HL-60/S4 treated with retinoic acid at 250 ng/mL for 4 days and 3 days (cell line): Measurements from ENCODE around the gene AGFG2.
"Not testable (repeated sequence)": the region's sequence is repeated elsewhere in the genome, so short reads cannot be mapped to it uniquely, and the experiment has no call there.

Source experiments
- in situ Hi-C: fragments of 300-500 bp; cut with MboI; formaldehyde crosslinking; loops from 2 replicates; pipeline ENCODE4 v1.7.0; 2022; ENCODE audit warnings: low sequenced_read_pairs

AGFG2 gene

GRCh38 chr7:100538654-100539435, at the start of gene AGFG2:
Gene AGFG2, plus strand, starts transcription at chr7:100539203. Its CDS starts 144 bp downstream, at chr7:100539347.
- in situ Hi-C loops = no loop called here

- in situ Hi-C loops = no loop called here
Measured at GRCh38 chr7:100489824-100490223, 49.2 kb upstream of the AGFG2 start.

GRCh38 chr7:100490483-100491191, 48.4 kb upstream of the AGFG2 start:
- in situ Hi-C loops = no loop called here

GRCh38 chr7:100491192-100491578, 47.8 kb upstream of the AGFG2 start:
- in situ Hi-C loops = no loop called here

DNA sequence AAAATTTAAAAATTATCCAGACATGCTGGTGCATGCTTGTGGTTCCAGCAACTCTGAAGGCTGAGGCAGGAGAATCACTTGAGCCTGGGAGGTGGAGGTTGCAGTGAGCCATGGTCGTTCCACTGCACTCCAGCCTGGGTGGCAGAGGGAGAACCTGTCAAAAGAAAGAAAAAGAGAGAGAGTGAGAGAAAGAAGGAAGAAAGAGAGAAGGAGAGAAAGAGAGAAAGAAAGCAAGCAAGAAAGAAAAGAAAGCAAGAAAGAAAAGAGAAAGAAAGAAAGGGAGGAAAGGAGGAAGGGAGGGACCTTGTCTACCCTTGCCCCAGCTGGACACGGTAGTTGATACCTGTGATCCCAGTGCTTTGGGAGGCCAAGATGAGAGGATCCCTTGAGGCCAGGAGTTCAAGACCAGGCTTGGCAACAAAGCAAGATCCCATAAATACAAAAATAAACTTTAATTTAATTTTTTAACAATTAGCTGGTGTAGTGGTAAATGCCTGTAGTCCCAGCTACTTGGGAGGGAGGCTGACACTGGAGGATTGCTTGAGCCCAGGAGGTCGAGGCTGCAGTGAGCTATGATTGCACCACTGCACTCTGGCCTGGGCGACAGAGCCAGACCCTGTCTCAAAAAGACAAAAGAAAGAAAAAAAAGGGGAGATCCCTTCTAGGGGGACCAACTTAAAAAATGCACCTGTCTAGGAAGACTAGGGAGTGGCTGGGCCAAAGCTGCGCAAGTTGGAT, 46.1 kb upstream of the AGFG2 start:
- in situ Hi-C loops = no loop called here

GRCh38 chr7:100493476-100494264, 45.3 kb upstream of the AGFG2 start:
- in situ Hi-C loops = no loop called here

DNA sequence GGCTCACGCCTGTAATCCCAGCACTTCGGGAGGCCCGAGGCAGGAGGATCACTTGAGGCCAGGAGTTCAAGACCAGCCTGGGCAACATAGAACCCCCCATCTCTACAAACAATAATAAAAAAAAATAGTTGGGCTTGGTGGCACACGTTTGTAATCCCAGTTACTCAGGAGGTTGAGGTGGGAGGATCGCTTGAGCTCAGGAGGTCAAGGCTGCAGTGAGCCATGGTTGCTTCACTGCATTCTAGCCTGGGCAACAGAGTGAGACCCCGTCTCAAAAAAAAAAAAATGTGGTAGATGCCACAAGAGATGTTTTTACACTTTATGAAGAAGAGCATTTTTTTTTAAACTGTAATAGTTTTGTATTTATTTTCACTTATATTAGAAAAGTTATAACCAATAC, 42.5 kb upstream of the AGFG2 start:
- in situ Hi-C loops = no loop called here

DNA sequence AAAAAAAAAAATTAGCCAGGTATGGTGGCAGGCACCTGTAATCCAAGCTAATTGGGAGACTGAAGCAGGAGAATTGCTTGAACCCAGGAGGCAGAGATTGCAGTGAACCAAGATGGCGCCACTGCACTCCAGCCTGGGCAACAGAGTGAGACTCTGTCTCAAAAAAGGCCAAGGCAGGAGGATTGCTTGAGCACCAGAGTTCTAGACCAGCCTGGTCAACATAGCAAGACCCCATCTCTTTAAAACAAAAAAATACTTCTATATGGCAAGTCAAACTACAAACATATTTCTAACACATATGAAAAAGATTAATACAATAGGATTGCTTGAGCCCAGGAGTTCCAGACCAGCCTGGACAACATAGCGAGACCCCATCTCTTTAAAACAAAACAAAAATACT, 38.3 kb upstream of the AGFG2 start:
- in situ Hi-C loops = not testable (repeated sequence)

GRCh38 chr7:100504031-100504430, 35.0 kb upstream of the AGFG2 start:
- in situ Hi-C loops = not testable (repeated sequence)

DNA sequence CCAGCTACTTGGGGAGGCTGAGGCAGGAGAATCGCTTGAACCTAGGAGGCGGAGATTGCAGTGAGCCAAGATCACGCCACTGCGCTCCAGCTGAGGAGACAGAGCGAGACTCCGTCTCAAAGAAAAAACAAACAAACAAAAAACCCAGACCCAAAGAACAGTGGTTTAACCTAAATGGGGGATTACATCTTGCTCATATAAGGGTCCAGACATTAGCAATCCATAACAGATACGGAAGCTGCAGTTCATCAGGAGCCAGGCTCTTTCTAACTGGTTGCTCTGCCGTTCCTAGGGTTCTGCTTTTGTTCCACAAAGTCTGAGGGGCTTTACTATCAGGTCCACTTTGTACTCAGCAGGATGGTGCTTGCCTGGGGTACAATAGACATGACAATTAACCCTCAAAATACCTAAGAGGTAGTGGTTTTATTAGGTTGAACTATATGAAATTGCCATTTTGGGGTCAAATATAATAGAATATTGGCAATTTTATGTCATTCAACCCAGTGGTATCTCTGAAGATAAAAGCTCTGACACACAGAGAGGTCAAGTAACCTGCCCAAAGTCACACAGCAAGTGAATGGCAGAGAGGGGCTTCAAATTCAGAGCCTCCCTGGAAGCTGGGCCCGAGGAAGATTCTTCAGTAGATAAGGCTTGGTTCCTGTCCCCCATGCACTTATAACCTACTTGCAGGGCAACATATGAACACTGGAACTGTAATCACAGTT, 34.0 kb upstream of the AGFG2 start:
- in situ Hi-C loops = no loop called here

- in situ Hi-C loops = no loop called here
Measured at GRCh38 chr7:100506356-100506923, 32.6 kb upstream of the AGFG2 start.

GRCh38 chr7:100509231-100509630, 29.8 kb upstream of the AGFG2 start:
- in situ Hi-C loops = no loop called here

GRCh38 chr7:100510437-100511239, 28.4 kb upstream of the AGFG2 start:
- in situ Hi-C loops = no loop called here

- in situ Hi-C loops = no loop called here
Measured at GRCh38 chr7:100513212-100513810, 25.7 kb upstream of the AGFG2 start.

DNA sequence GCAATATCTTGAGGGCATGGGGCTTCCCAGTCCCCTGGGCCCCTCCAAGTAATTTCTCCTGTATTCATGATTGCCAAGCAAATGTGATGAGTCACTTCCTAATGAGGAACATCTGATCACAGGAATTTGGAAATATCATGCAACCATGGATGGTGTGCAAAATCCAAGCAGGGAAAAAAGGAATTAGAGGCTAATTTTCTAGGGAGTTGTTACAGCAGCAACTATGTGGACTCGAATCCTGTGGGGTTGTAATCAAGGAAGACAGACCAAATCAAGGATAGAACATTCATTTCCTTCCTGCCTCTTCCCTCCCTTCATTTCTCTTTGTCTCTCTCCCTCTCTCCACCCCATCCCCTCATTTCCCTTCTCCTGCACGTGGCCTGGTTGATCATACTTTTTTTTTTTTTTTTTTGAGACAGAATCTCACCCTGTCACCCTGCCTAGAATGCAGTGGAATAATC, 23.9 kb upstream of the AGFG2 start:
- in situ Hi-C loops = no loop called here

- in situ Hi-C loops = no loop called here
Measured at GRCh38 chr7:100516135-100516812, 22.7 kb upstream of the AGFG2 start.

GRCh38 chr7:100517305-100517704, 21.7 kb upstream of the AGFG2 start:
- in situ Hi-C loops = no loop called here

- in situ Hi-C loops = no loop called here
Measured at GRCh38 chr7:100519580-100519979, 19.4 kb upstream of the AGFG2 start.
